Loucy (cell line): Measurements from ENCODE around the gene C19orf67.

Experiments
- EZH2phosphoT487 ChIP-seq: fragments of 200-600 bp; IDR thresholded peaks from 2 replicates; pipeline ENCODE4 v1.6.1; 2018; ENCODE audit warnings: antibody characterized with exemption, mild to moderate bottlenecking, moderate library complexity, borderline replicate concordance
- TF ChIP-seq, protein P1 (sequence below): fragments of 200-600 bp; sonication (generic); conservative IDR thresholded peaks from 2 replicates; pipeline ENCODE4 v1.5.1; 2014; ENCODE audit warnings: mild to moderate bottlenecking, antibody characterized with exemption, low read length

DNA sequence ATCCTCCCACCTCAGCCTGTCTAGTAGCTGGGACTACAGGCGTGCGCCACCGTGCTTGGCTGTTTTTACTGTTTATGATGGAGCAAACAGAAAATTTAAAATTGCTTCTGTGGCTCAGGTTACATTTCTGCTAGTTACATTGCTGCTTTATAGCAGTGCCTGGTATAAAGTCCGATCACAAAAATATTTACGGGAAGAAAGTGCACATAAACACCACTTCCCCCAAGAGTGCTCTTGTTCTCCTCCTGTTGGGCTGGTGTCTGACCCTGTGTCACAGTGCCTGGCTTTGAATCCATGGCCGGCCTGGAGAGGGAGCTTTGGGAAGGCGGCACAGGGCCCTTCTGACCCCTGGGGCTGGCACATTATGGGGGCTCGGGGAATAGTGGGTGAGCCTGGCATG lies 20.1 kb upstream of the C19orf67 start:
- TF ChIP-seq, protein P1, sequence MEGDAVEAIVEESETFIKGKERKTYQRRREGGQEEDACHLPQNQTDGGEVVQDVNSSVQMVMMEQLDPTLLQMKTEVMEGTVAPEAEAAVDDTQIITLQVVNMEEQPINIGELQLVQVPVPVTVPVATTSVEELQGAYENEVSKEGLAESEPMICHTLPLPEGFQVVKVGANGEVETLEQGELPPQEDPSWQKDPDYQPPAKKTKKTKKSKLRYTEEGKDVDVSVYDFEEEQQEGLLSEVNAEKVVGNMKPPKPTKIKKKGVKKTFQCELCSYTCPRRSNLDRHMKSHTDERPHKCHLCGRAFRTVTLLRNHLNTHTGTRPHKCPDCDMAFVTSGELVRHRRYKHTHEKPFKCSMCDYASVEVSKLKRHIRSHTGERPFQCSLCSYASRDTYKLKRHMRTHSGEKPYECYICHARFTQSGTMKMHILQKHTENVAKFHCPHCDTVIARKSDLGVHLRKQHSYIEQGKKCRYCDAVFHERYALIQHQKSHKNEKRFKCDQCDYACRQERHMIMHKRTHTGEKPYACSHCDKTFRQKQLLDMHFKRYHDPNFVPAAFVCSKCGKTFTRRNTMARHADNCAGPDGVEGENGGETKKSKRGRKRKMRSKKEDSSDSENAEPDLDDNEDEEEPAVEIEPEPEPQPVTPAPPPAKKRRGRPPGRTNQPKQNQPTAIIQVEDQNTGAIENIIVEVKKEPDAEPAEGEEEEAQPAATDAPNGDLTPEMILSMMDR, result no peak
- no peak for TF ChIP-seq EZH2phosphoT487
